Testis (tissue), 2 donors: Measurements from ENCODE around the gene ALAD.

ENCODE experiments used
- POLR2A ChIP-seq: fragments of 450-650 bp; IDR thresholded peaks from one replicate; pipeline ENCODE4 v1.6.1; 2017; ENCODE audit warnings: antibody characterized with exemption, mild to moderate bottlenecking, moderate library complexity
- TF ChIP-seq, protein P1 (sequence below), 3 experiments: fragments of 450-650 bp in 2 of 3; fragments of 200-600 bp in 1 of 3; sonication (generic) in 1 of 3; IDR thresholded peaks; one replicate each; pipeline ENCODE4 v1.5.1; 2016 to 2019; ENCODE audit warnings: antibody characterized with exemption in 3 of 3, mild to moderate bottlenecking in 2 of 3, moderate library complexity in 1 of 3

DNA sequence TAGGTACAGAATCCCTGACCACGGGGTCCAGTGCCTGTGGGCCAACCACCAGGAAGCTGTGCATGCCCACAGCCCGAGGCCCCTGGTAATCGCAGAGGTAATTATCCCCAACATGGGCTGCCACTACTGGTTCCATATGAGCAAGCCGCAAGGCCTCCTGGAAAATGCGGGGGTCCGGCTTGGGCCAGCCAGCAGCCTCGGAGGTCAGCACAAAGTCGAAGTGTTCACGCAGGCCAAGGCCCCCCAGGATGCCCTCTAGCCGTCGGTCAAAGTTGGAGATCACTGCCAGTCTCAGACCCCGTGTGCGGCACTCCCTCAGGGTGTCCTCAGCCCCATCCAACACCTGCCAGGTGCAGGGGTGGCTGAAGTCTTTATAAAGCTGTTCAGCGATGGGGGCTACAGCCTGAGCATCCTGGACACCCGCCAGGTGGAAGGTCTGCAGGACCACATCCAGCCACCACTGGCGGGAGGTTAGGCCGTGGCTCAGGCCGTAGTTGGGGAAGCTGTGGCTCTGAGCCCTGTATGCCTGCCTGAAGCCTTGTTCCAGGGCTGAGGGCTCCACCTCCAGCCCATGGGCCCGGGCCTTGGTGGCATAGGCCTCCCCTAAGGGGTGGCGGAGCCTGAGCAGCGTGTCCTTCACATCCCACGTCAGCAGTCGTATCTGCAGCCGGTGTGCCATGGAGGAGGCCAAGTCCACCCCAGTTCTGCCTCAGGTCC is 27.2 kb downstream of the ALAD start:
- TF ChIP-seq, protein P1, sequence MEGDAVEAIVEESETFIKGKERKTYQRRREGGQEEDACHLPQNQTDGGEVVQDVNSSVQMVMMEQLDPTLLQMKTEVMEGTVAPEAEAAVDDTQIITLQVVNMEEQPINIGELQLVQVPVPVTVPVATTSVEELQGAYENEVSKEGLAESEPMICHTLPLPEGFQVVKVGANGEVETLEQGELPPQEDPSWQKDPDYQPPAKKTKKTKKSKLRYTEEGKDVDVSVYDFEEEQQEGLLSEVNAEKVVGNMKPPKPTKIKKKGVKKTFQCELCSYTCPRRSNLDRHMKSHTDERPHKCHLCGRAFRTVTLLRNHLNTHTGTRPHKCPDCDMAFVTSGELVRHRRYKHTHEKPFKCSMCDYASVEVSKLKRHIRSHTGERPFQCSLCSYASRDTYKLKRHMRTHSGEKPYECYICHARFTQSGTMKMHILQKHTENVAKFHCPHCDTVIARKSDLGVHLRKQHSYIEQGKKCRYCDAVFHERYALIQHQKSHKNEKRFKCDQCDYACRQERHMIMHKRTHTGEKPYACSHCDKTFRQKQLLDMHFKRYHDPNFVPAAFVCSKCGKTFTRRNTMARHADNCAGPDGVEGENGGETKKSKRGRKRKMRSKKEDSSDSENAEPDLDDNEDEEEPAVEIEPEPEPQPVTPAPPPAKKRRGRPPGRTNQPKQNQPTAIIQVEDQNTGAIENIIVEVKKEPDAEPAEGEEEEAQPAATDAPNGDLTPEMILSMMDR (IDR thresholded peaks at IDR 0.05), result no peak
- TF ChIP-seq POLR2A, result no peak
